GM15510 (cell line): ENCODE measurements around the gene SIN3B.

Experiments
- POLR2A ChIP-seq: IDR thresholded peaks from 3 replicates; pipeline ENCODE4 v1.6.1; 2011; ENCODE audit warnings: borderline replicate concordance; ENCODE audit not compliant: insufficient read length; ENCODE audit errors: extremely low read depth

SIN3B gene

DNA sequence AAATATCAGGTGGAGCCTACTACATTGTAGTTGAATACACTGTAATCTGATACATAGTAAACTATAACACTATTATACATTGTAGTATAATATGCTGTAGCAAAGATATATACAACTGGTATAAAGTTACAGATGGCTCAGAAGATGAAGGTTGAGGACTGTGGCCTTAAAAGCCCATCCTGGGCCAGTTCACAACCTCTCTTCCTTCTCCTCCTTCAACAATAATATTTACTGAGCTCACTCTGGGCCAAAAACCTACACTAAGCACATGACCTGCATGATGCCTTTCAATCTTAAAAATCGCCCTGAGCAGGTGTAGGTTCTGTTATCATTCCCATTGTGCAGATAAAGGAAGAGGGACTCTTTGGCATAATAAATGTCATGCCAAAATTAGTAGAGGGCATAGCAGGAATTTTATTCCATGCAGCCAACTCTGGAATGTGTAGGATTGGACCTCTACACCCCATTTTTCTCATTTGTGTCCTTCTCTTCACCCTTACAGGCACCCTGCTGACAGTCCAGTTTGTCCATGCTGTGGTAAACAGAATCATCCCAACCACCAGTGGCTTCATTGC, 14.6 kb upstream of the SIN3B start:
- TF ChIP-seq POLR2A = no peak

DNA sequence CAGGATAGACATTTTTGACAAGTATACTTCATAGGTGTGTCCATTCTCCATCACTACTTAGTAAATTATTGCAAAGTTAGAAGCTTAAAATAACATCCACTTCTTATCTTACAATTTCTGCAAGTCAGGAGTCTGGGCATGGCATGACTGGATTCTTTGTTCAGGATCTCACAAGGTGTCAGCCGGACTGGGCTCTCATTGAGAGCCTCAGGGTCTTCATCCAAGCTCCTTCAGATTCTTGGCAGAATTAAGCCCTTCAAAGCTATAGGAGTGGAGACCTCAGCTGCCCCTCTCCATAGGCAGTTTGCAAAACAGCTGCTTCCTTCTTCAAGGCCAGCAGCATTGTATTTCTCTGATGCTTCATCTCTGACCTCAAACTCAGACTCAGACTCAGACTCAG, 9.1 kb upstream of the SIN3B start:
- no peak for TF ChIP-seq POLR2A

DNA sequence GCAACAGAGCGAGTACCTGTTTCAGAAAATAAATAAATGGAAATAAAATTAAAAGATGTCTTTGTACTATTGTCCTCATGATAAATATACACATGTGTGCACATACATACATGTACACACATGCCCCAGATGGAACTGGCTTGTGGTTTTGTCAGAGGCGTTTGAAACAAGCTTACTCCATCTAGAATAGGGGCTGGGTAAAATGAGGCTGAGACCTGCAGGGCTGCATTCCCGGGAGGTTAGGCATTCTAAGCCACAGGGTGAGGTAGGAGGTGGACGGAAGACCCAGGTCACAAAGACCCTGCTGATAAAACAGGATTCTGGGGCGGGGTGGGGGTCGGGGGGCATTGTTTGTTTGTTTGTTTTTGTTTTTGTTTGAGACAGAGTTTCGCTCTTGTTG, 8.1 kb upstream of the SIN3B start:
- TF ChIP-seq POLR2A = no peak

DNA sequence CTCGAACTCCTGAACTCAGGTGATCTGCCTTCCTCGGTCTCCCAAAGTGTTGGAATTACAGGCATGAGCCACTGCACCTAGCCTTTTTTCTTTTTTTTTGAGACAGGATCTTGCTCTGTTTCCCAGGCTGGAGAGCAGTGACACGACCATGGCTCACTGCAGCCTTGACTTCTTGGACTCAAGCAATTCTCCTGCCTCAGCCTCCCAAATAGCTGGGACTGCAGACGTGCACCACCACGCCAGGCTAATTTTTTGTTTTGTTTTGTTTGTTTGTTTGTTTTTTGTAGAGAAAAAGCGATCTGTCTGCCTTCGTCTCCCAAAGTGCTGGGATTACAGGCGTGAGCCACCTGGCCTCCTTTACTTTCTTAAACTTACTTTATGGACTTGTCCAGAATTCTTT, 6.5 kb upstream of the SIN3B start:
- no peak for TF ChIP-seq POLR2A

DNA sequence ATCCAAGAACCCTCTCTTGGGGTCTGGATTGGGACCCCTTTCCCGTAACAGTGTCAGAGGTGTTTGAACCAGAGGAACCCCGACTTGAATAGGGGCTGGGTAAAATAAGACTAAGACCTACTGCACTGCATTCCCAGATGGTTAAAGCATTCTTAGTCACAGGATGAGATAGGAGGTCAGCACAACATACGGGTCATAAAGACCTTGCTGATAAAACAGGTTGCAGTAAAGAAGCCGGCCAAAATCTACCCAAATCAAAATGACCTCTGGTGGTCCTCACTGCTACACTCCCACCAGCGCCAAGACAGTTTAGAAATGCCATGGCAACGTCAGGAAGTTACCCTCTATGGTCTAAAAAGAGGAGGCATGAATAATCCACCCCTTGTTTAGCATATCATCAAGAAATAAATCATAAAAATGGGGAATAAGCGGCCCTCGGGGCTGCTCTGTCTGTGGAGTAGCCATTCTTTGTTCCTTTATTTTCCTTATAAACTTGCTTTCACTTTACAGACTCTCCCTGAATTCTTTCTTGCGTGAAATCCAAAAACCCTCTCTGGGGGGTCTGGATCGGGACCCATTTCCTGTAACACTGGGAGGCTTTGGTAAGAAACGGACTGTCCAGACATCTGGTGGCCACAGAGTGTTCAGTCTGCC, 4.4 kb upstream of the SIN3B start:
- no peak for TF ChIP-seq POLR2A

DNA sequence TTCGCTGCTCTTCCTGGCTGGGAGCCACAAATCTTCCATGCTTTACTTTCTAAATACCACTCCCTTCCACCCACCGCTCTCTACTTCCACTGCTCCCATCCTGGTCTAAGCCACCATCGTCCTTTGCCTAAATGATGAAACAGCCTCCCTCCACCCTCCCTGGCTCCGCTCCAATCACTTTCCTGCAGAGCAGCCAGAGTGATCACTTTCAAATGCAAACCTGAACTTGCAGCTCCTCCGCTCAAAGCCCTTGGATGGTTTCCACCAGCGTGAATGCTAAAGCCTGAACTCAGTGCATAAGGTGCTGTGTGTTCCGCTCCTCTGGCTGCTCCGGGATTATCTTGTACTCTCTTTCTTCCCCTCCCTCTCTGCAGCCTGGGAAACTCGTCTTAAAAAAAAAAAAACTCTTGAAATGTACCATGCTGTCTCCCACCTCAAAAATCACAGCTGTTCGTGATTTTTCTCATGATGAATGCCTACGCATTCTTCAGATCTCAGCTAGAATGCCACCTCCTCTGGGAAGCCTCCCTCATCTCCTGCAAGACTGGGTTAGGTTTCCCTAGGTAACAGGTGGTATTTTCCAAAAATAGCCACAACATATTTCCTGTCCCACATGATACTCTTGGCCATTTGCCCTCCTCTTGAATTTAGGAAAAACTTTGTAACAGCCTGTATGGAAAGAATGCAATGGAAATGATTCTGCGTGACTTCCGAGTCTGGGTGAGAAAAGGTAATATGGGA, 3.7 kb upstream of the SIN3B start:
- TF ChIP-seq POLR2A = no peak

DNA sequence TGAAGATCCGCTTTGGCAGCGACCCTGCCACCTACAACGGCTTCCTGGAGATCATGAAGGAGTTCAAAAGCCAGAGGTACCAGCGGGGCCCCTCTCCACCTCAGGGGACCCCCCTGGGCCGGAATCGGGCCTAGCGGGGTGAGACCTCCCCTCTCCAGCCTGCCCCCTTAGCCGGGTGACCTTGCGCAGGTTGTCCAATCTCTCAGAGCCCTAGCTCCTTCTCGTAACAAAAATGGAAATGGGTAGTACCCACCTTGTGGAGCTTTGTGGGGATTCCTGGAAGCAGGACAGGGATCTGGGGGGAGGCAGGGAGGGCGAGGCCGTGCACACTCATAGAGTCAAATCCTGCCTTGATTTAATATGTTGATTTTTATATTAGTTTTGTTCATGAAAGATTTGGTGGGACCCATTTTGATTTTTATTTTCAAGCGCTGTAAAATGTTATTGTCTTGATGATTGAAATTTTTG, 658 bp downstream of the SIN3B start:
- no peak for TF ChIP-seq POLR2A

DNA sequence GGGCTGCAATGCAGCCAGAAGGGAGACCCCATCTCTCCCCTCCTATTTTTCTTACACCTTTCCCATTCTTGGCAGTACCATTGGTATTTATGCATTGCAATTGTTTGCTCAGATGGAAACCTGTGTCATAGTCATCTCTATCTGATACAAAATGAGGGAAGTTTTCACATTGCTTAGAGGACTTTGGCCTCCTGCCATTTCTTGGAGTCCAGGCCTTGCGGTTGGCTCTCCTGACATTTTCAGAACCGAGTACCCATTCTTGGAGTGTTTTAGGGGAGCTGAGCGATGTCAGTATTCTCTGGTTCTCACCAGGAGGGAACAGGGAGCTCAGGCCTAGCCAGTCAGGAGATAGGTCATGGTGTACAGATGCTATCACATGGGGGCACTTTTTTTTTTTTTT, 1.5 kb downstream of the SIN3B start:
- TF ChIP-seq POLR2A = no peak

DNA sequence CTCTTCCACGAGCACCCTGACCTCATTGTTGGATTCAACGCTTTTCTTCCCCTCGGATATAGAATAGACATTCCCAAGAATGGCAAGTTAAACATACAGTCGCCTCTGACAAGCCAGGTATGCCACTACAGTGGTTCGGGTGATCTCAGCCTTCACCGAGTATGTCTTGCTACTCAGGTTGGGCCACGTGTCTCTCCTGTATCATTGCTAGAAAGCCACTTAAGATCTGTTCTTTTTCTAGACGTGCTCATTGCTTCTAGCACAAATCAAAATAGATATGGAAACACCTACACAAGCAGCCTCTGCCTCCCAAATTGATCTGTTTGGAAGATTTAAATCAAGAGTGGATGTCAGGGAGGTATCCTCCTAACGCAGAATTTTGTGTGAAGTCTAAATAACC, 2.3 kb downstream of the SIN3B start:
- no peak for TF ChIP-seq POLR2A

DNA sequence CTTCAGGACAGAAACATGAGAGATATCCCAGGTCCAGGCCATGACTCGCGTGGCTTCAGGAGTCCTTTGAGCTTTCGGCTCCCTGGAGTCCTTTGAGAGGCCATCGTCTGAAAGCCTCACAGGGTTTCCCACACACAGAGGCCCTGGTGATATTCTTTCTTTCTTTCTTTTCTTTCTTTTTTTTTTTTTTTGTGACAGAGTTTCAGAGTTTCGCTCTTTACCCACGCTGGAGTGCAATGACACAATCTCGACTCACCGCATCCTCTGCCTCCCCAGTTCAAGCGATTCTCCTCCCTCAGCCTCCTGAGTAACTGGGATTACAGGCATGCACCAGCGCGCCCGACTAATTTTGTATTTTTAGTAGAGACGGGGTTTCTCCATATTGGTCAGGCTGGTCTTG, 5.5 kb downstream of the SIN3B start:
- no peak for TF ChIP-seq POLR2A

DNA sequence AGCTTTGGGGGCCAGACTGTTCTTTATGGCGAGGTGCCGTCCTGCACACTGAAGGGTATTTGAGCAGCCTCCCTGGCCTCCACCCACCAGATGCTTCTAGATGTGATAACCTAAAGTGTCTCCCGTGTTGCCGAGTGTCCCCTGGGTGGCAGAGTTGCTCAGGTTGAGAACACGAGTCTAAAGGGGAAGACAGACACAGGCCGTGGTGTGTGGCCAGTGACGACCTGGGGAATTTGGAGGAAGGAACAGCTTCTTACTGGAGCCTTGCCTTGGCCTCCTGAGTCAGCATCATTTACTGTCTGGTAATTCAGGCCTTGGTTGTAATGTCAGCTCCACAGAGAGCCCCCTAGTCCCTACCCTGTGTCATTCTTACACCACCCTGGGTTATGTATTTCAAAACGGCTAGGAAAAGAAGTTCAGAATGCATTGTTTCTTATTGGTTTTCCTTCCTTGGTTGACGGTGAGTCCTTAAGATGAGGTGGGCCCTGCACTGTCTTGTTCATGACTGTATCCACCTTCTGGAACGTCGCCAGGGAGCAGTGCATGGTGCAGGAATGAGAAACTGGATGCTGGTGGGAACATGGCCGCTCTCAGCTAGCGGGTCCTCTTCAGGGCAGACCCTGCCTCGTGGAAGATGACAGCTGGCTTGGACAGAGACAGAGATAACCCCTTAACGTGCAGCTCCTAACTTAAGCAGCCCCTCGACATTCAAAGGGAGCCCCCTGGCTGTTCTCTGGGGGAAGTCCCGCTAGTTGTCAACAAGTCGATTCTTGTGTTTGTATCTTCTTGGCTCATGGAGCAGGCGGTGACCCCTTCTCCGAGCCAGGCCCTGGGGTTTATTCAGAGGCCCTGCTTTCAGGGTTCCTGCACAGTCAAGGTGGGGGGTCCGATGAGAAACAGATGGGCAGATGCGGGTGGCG, 7.2 kb downstream of the SIN3B start:
- no peak for TF ChIP-seq POLR2A

DNA sequence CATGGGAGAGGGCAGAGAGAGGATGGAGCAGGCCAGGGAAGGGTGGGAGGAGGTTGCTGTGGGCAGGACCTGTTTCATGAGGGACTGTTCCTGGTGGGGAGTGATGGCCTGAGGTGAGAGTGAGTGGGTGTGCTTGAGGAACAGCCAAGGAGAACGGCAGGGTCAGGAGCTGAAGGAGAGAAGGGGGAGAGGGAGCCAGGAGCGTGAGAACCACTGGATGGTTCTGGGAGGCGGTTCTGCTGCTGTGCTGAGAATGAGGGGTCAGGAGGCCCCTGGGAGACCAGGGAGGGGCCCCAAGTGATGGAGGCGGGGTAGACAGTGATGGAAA, 7.8 kb downstream of the SIN3B start:
- no peak for TF ChIP-seq POLR2A

DNA sequence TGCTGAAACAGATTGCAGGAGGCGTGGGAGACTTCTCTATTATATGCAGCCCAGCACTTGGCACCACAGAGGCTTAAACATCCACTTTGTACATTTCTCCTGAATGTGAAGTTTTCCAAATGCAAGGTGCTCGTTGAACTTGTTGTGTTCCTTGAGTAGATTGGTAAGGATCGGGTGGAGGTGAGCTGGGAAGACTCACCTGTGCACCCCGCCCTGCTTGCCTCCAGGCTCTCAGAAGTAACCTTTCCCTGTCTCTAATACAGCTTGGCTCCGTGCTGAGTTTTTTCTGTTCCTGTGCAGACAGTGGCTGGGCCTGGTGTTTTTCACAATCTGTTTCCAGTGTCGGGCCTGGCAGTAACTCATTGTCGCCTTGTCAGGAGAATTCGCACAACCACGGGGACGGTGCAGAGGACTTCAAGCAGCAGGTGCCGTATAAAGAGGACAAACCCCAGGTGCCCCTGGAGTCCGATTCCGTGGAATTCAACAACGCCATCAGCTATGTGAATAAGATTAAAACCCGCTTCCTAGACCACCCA, 12.3 kb downstream of the SIN3B start:
- no peak for TF ChIP-seq POLR2A

DNA sequence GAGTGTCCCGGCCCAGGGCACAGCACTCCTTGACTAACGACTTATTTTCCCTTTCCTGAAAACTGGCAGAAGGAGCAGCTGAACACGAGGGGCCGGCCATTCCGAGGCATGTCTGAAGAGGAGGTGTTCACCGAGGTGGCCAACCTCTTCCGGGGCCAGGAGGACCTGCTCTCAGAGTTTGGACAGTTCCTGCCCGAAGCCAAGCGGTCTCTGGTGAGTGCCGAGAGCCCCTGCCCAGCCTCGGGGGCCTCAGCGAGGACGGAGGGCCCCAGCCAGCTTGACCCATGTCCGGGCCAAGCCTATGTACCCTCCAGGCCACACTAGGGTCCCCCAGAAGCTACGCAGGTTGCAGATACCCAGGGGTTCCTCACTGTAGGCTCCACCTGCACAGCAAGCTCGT, 17.7 kb downstream of the SIN3B start:
- no peak for TF ChIP-seq POLR2A

DNA sequence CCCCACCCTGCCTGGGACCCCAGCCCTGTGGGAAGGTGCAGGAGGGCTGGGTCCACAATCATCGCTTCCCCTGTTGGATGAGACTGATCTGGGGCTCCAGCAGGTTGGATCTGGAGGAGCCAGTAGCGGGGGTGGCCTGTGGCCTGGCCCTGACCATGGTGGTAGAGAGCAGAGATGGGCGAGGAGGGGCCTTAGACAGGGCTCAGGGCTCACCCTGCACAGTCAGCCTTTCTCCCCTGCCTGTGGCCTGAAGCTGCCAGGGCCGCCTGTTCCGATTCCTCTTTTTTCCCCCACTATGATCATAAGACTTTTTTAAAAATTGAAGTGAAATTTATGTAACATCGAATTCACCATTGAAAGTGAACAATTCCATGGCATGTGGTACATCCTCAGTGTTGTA, 18.2 kb downstream of the SIN3B start:
- TF ChIP-seq POLR2A = no peak
